Nephron (organoid): ENCODE data around the gene ZNF428.
"Not testable (repeated sequence)": the region's sequence is repeated elsewhere in the genome, so short reads cannot be mapped to it uniquely, and the experiment has no call there.

Source experiments
- H3K27ac Mint-ChIP-seq, 3 experiments: 2 replicates each; pipeline ENCODE4 v1.8.0; 2020; ENCODE audit warnings: mixed read lengths in 3 of 3, mild to moderate bottlenecking in 2 of 3, moderate library complexity in 1 of 3
- H3K27me3 Mint-ChIP-seq: 2 replicates; pipeline ENCODE4 v1.8.0; 2021; ENCODE audit warnings: low read depth, mild to moderate bottlenecking, moderate library complexity, mixed read lengths
- H3K36me3 Mint-ChIP-seq: 2 replicates; pipeline ENCODE4 v1.8.0; 2020; ENCODE audit warnings: low read depth, mixed read lengths
- H3K4me1 Mint-ChIP-seq: 2 replicates; pipeline ENCODE4 v1.8.0; 2020; ENCODE audit warnings: mixed read lengths
- H3K4me3 Mint-ChIP-seq, 3 experiments: 2 replicates each; pipeline ENCODE4 v1.8.0; 2020; ENCODE audit warnings: mild to moderate bottlenecking in 3 of 3, mixed read lengths in 3 of 3, moderate library complexity in 2 of 3
- H3K9me3 Mint-ChIP-seq: 2 replicates; pipeline ENCODE4 v1.8.0; 2020; ENCODE audit warnings: mixed read lengths
- CTCF ChIP-seq, 3 experiments: fragments of 200-600 bp; sonication (generic); IDR thresholded peaks; one replicate each; pipeline ENCODE4 v1.5.0; 2021; ENCODE audit warnings: antibody characterized with exemption in 3 of 3; ENCODE audit not compliant: unreplicated experiment in 3 of 3

Gene ZNF428

GRCh38 chr19:43589678-43590077 lies 29.8 kb downstream of the ZNF428 start:
- no peak overlapping the region for H3K27ac Mint-ChIP-seq
- peaks cover 53% of the 10 kb centered on the region for H3K36me3 Mint-ChIP-seq
- peaks cover 15% of the 10 kb centered on the region for H3K4me1 Mint-ChIP-seq
- H3K4me3 Mint-ChIP-seq: peak overlapping the region in 2 of 3 experiments; percentile 7 to 26
- H3K27me3 Mint-ChIP-seq: no peaks in the 10 kb centered on the region
- TF ChIP-seq CTCF (IDR thresholded peaks at IDR 0.05; ENCODE audit: unreplicated experiment in 3 of 3): no peak
- no peaks in the 10 kb centered on the region for H3K9me3 Mint-ChIP-seq

- no peak overlapping the region for H3K4me3 Mint-ChIP-seq
- H3K4me1 Mint-ChIP-seq: peaks cover 15% of the 10 kb centered on the region
- H3K27me3 Mint-ChIP-seq: no peaks in the 10 kb centered on the region
- peaks cover 56% of the 10 kb centered on the region for H3K36me3 Mint-ChIP-seq
- peak overlapping the region in 1 of 3 experiments; percentile 26 for H3K27ac Mint-ChIP-seq
- no peak for TF ChIP-seq CTCF (IDR thresholded peaks at IDR 0.05; ENCODE audit: unreplicated experiment in 3 of 3)
- no peaks in the 10 kb centered on the region for H3K9me3 Mint-ChIP-seq
These were observed 30.2 kb downstream of the ZNF428 start for GRCh38 chr19:43589277-43589676.

GRCh38 chr19:43587029-43587428 lies 32.4 kb downstream of the ZNF428 start:
- H3K4me3 Mint-ChIP-seq, H3K9me3 Mint-ChIP-seq, H3K27ac Mint-ChIP-seq, H3K4me1 Mint-ChIP-seq, H3K27me3 Mint-ChIP-seq: not testable (repeated sequence)
- peaks cover 45% of the 10 kb centered on the region for H3K36me3 Mint-ChIP-seq

GRCh38 chr19:43586346-43586745 lies 33.1 kb downstream of the ZNF428 start:
- TF ChIP-seq CTCF (IDR thresholded peaks at IDR 0.05; ENCODE audit: unreplicated experiment in 3 of 3): no peak
- Mint-ChIP-seq H3K4me1 (peaks cover 13% of the 10 kb centered on the region), H3K9me3 (no peaks in the 10 kb centered on the region), H3K27me3 (no peaks in the 10 kb centered on the region), H3K36me3 (peaks cover 45% of the 10 kb centered on the region), H3K4me3 (no peak overlapping the region), H3K27ac (peak overlapping the region in 1 of 3 experiments; percentile 13)

- H3K4me1 Mint-ChIP-seq: peaks cover 18% of the 10 kb centered on the region
- no peaks in the 10 kb centered on the region for H3K9me3 Mint-ChIP-seq
- no peak for TF ChIP-seq CTCF (IDR thresholded peaks at IDR 0.05; ENCODE audit: unreplicated experiment in 3 of 3)
- H3K27ac Mint-ChIP-seq: peak overlapping the region; percentile 34 to 93 (median 63)
- no peaks in the 10 kb centered on the region for H3K27me3 Mint-ChIP-seq
- peaks cover 29% of the 10 kb centered on the region for H3K36me3 Mint-ChIP-seq
- H3K4me3 Mint-ChIP-seq: no peak overlapping the region
These were observed 34.9 kb downstream of the ZNF428 start for GRCh38 chr19:43584484-43584883.

GRCh38 chr19:43582495-43582894 lies 36.9 kb downstream of the ZNF428 start:
- Mint-ChIP-seq H3K27ac (peak overlapping the region in 2 of 3 experiments; percentile 50 to 51), H3K9me3 (no peaks in the 10 kb centered on the region), H3K4me1 (peaks cover 23% of the 10 kb centered on the region), H3K36me3 (peaks cover 21% of the 10 kb centered on the region), H3K4me3 (peak overlapping the region in 2 of 3 experiments; percentile 62 to 94), H3K27me3 (no peaks in the 10 kb centered on the region)
- no peak for TF ChIP-seq CTCF (IDR thresholded peaks at IDR 0.05; ENCODE audit: unreplicated experiment in 3 of 3)
